Measurements from ENCODE around the gene PRDM1.

DNA sequence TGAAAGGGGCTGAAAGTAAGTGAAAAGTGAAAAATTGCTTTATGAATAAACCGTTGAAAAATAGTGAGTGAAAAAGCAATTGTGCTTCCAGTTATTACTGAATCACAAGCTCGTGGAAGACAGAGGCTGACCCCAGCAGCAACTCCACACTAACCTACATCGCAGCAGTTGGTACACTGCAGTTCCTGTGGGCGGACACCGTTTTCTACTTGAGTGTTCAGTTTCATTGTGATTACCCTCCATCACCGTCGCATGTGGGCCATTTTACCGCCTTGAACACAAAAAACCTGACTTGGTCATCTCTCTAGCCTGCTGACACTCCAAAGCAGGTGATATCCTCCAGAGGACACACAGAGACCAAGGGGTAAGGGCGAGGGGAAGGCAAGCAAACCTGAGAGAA is 28.4 kb downstream of the PRDM1 start:
- TF ChIP-seq ARNTL (CRISPR knock-in tag; IDR thresholded peaks at IDR 0.05; ENCODE audit: borderline replicate concordance, low read depth) (no peak), ZNF8 (CRISPR knock-in tag; IDR thresholded peaks at IDR 0.05) (no peak), ESRRG (CRISPR knock-in tag; IDR thresholded peaks at IDR 0.05) (no peak), PATZ1 (CRISPR knock-in tag; IDR thresholded peaks at IDR 0.05; ENCODE audit: borderline replicate concordance) (no peak), TSHZ2 (CRISPR knock-in tag; IDR thresholded peaks at IDR 0.05) (no peak)
